SK-N-SH (cell line): ENCODE data around the gene VCPKMT. TPM values are rescaled to one million over a fixed set of nuclear protein-coding genes. Genes with fewer than 3 reads are reported as not detected.

Source experiments
- CTCF ChIA-PET: fragments of 300-600, 350-600 bp; formaldehyde crosslinking; extraction: SDS; loops from one replicate; lab custom pipeline; 2021; lab: Yijun Ruan, JAX
- POLR2A ChIA-PET: fragments of 350-600 bp; sonication (Branson Sonifier 250); formaldehyde crosslinking; extraction: SDS; loops from one replicate; lab custom pipeline; 2020; ENCODE audit warnings: antibody characterized with exemption, inconsistent platforms; lab: Yijun Ruan, JAX
- DNase-seq: peaks from one replicate; pipeline ENCODE4 v3.0.0; 2012
- H2AFZ ChIP-seq: fragments of 200-600 bp; sonication (generic); 2 replicates; pipeline ENCODE4 v1.8.1; 2016; ENCODE audit warnings: antibody characterized with exemption, mild to moderate bottlenecking, low read depth
- H3F3A ChIP-seq: fragments of 200-600 bp; sonication (generic); replicated peaks from 2 replicates; pipeline ENCODE3; 2016; ENCODE audit warnings: antibody characterized with exemption, mild to moderate bottlenecking; ENCODE audit not compliant: insufficient read depth
- H3K27ac ChIP-seq, 2 experiments: fragments of 200-500 bp in 1 of 2; fragments of 200-600 bp in 1 of 2; sonication (Bioruptor generic) in 1 of 2; sonication (generic), shearing (Covaris generic) in 1 of 2; 2 replicates each; pipeline versions ENCODE4 v1.5.1 to v1.6.1; 2014 to 2016; ENCODE audit warnings: low read depth in 2 of 2, inconsistent platforms in 1 of 2, low read length in 1 of 2, mild to moderate bottlenecking in 1 of 2, mixed read lengths in 1 of 2
- H3K27me3 ChIP-seq: fragments of 200-600 bp; sonication (generic), shearing (Covaris generic); 2 replicates; pipeline ENCODE4 v1.6.1; 2016; ENCODE audit warnings: mixed run types; ENCODE audit not compliant: insufficient read depth
- H3K36me3 ChIP-seq, 2 experiments: fragments of 200-500 bp in 1 of 2; fragments of 200-600 bp in 1 of 2; sonication (Bioruptor generic) in 1 of 2; sonication (generic) in 1 of 2; replicated peaks in 1 of 2; 2 replicates each; pipeline versions ENCODE3 to v1.5.1; 2014 to 2016; ENCODE audit warnings: low read length in 1 of 2, mild to moderate bottlenecking in 1 of 2; ENCODE audit not compliant: insufficient read depth in 2 of 2, control insufficient read depth in 1 of 2
- H3K4me1 ChIP-seq, 2 experiments: fragments of 200-500 bp in 1 of 2; fragments of 200-600 bp in 1 of 2; sonication (Bioruptor generic) in 1 of 2; sonication (generic), shearing (Covaris generic) in 1 of 2; 2 replicates each; pipeline versions ENCODE4 v1.5.1 to v1.6.1; 2014 to 2016; ENCODE audit warnings: low read depth in 1 of 2, low read length in 1 of 2, mixed run types in 1 of 2; ENCODE audit not compliant: insufficient read depth in 2 of 2, control insufficient read depth in 1 of 2
- H3K4me2 ChIP-seq: fragments of 200-600 bp; sonication (generic), shearing (Covaris generic); 2 replicates; pipeline ENCODE4 v1.6.1; 2017; ENCODE audit warnings: mixed run types
- H3K4me3 ChIP-seq, 2 experiments: fragments of 200-500 bp in 1 of 2; fragments of 200-600 bp in 1 of 2; sonication (Bioruptor generic) in 1 of 2; sonication (generic), shearing (Covaris generic) in 1 of 2; 2 replicates each; pipeline versions ENCODE4 v1.5.1 to v1.8.1; 2014 to 2016; ENCODE audit warnings: low read depth in 2 of 2, inconsistent platforms in 1 of 2, low read length in 1 of 2, mild to moderate bottlenecking in 1 of 2, mixed read lengths in 1 of 2, moderate library complexity in 1 of 2
- H3K79me2 ChIP-seq: fragments of 200-600 bp; sonication (generic); 2 replicates; pipeline ENCODE4 v1.8.1; 2017; ENCODE audit warnings: mild to moderate bottlenecking; ENCODE audit not compliant: insufficient read depth
- H3K9ac ChIP-seq: fragments of 200-600 bp; sonication (generic); 2 replicates; pipeline ENCODE4 v1.6.1; 2017; ENCODE audit warnings: mixed run types
- H3K9me2 ChIP-seq: fragments of 200-600 bp; sonication (generic); 2 replicates; pipeline ENCODE4 v1.6.1; 2017; ENCODE audit warnings: mixed run types
- H3K9me3 ChIP-seq: fragments of 200-600 bp; sonication (generic); 2 replicates; pipeline ENCODE4 v1.6.1; 2017; ENCODE audit warnings: mixed run types, mild to moderate bottlenecking, moderate library complexity
- H4K20me1 ChIP-seq: fragments of 200-600 bp; sonication (generic); 2 replicates; pipeline ENCODE4 v1.6.1; 2017; ENCODE audit warnings: mild to moderate bottlenecking, mixed run types; ENCODE audit not compliant: insufficient read depth
- CHD2 ChIP-seq: fragments of 150-350 bp; IDR thresholded peaks from 2 replicates; pipeline ENCODE4 v1.6.1; 2018; ENCODE audit warnings: low read length; ENCODE audit not compliant: partially characterized antibody
- ELF1 ChIP-seq: IDR thresholded peaks from 2 replicates; pipeline ENCODE4 v1.4.0; 2012
- EP300 ChIP-seq, 2 experiments: IDR thresholded peaks; 2 replicates each; pipeline versions ENCODE4 v1.4.0 to v1.6.1; 2012; ENCODE audit warnings: borderline replicate concordance in 1 of 2, low read depth in 1 of 2, low read length in 1 of 2
- EZH2phosphoT487 ChIP-seq: fragments of 200-600 bp; sonication (generic); IDR thresholded peaks from 2 replicates; pipeline ENCODE4 v1.6.1; 2017; ENCODE audit warnings: low read depth, mixed run types, mild to moderate bottlenecking, antibody characterized with exemption, moderate library complexity, borderline replicate concordance
- IRF3 ChIP-seq: fragments of 150-350 bp; IDR thresholded peaks from 2 replicates; pipeline ENCODE4 v1.6.1; 2016; ENCODE audit warnings: mild to moderate bottlenecking, low read depth, low read length
- NRF1 ChIP-seq: IDR thresholded peaks from 2 replicates; pipeline ENCODE4 v1.6.1; 2012; ENCODE audit warnings: low read depth, mild to moderate bottlenecking, low read length
- POLR2AphosphoS5 ChIP-seq: IDR thresholded peaks from 2 replicates; pipeline ENCODE4 v1.6.1; 2012; ENCODE audit warnings: low read depth, low read length
- RAD21 ChIP-seq: IDR thresholded peaks from 2 replicates; pipeline ENCODE4 v1.6.1; 2012; ENCODE audit warnings: mild to moderate bottlenecking, low read length
- RXRA ChIP-seq: IDR thresholded peaks from 2 replicates; pipeline ENCODE4 v1.4.0; 2012; ENCODE audit warnings: low read depth, mild to moderate bottlenecking, borderline replicate concordance
- SIN3A ChIP-seq: IDR thresholded peaks from 2 replicates; pipeline ENCODE4 v1.6.1; 2012; ENCODE audit warnings: low read depth, mild to moderate bottlenecking, low read length, moderate library complexity, borderline replicate concordance
- SMC3 ChIP-seq: IDR thresholded peaks from 2 replicates; pipeline ENCODE4 v1.6.1; 2012; ENCODE audit warnings: low read depth, low read length, improper control_type of control experiment
- TCF12 ChIP-seq: IDR thresholded peaks from 2 replicates; pipeline ENCODE4 v1.4.0; 2012
- TEAD4 ChIP-seq: IDR thresholded peaks from 2 replicates; pipeline ENCODE4 v1.4.0; 2012; ENCODE audit warnings: mild to moderate bottlenecking, borderline replicate concordance; ENCODE audit not compliant: insufficient read depth
- YY1 ChIP-seq: IDR thresholded peaks from 2 replicates; pipeline ENCODE4 v1.4.0; 2012; ENCODE audit warnings: low read depth, mild to moderate bottlenecking
- WGBS: methylation state at CpG from one replicate; pipeline ENCODE4 v1.1.6; 2017; ENCODE audit warnings: low lambda C conversion rate; 5-methylcytosine and 5-hydroxymethylcytosine counted together
- polyA plus RNA-seq, 3 experiments: library from polyadenylated mRNA; depleted of rRNA; stranded (reverse); fragments of >200 nt; gene quantifications; 2 replicates each; pipeline ENCODE4 v1.2.3, GENCODE V29; 2012

The VCPKMT gene
- polyA plus RNA-seq, 1 of the 3 experiments (the other 2 are of a cell fraction), result 7.3 TPM

GRCh38 chr14:50094056-50094755, 22.2 kb downstream of the VCPKMT start:
- Histone ChIP-seq H2AFZ (no peak overlapping the region), H3K79me2 (no peaks in the 10 kb centered on the region), H3K27ac (no peak overlapping the region), H3K4me3 (no peak overlapping the region), H3K9me3 (no peaks in the 10 kb centered on the region), H3K9me2 (no peaks in the 10 kb centered on the region), H3K9ac (no peak overlapping the region), H3K4me2 (no peak overlapping the region), H4K20me1 (no peaks in the 10 kb centered on the region), H3K27me3 (no peaks in the 10 kb centered on the region), H3F3A (peaks cover 5% of the 10 kb centered on the region), H3K4me1 (no peaks in the 10 kb centered on the region; a peak in 1 of 4 replicates), H3K36me3 (no peaks in the 10 kb centered on the region)
- 96% methylated on average over 11 of the region's 11 CpGs for WGBS
- POLR2A ChIA-PET, result no interaction called here
- no peak for TF ChIP-seq YY1
- TF ChIP-seq SIN3A, result no peak
- TF ChIP-seq ELF1, result no peak
- TF ChIP-seq EZH2phosphoT487, result no peak
- CTCF ChIA-PET, result interaction anchor here (1.0 to 1.8 kb wide), 5 partner anchors 9 to 241 kb away, joined by 3 to 6 read pairs (median 5); no protein-coding TSS in a partner anchor
- no peak for DNase-seq

- no peak overlapping the region for H3K9ac ChIP-seq
- H3K4me2 ChIP-seq, result no peak overlapping the region
- WGBS, result 96% methylated on average over 1 of the region's 2 CpGs
- H3K36me3 ChIP-seq, result no peaks in the 10 kb centered on the region
- ChIA-PET POLR2A (no interaction called here), CTCF (interaction anchor here (1.0 to 1.8 kb wide), 5 partner anchors 10 to 240 kb away, joined by 3 to 6 read pairs (median 5); no protein-coding TSS in a partner anchor)
- H3K4me3 ChIP-seq, result no peak overlapping the region
- no peaks in the 10 kb centered on the region for H3K27me3 ChIP-seq
- no peaks in the 10 kb centered on the region for H3K79me2 ChIP-seq
- DNase-seq, result no peak
- H3K9me3 ChIP-seq, result no peaks in the 10 kb centered on the region
- no peak overlapping the region for H3K27ac ChIP-seq
- no peaks in the 10 kb centered on the region for H4K20me1 ChIP-seq
- H3K9me2 ChIP-seq, result no peaks in the 10 kb centered on the region
- no peak overlapping the region for H2AFZ ChIP-seq
- peaks cover 5% of the 10 kb centered on the region for H3F3A ChIP-seq
- H3K4me1 ChIP-seq, result no peaks in the 10 kb centered on the region
- no peak for TF ChIP-seq EZH2phosphoT487
- no peak for TF ChIP-seq EP300 (IDR thresholded peaks at IDR 0.05; ENCODE audit: borderline replicate concordance in 1 of 2, low read depth in 1 of 2, low read length in 1 of 2)
- TF ChIP-seq RXRA, result no peak
- no peak for TF ChIP-seq NRF1
Measured at GRCh38 chr14:50093496-50093895, 22.9 kb downstream of the VCPKMT start.

- Histone ChIP-seq H3K9me2 (no peaks in the 10 kb centered on the region), H3K9me3 (no peaks in the 10 kb centered on the region), H3K36me3 (no peaks in the 10 kb centered on the region), H3K4me2 (no peak overlapping the region), H4K20me1 (no peaks in the 10 kb centered on the region), H2AFZ (no peak overlapping the region), H3K79me2 (no peaks in the 10 kb centered on the region), H3K9ac (no peak overlapping the region), H3K27me3 (no peaks in the 10 kb centered on the region), H3K27ac (no peak overlapping the region), H3K4me3 (no peak overlapping the region), H3K4me1 (no peaks in the 10 kb centered on the region), H3F3A (peaks cover 5% of the 10 kb centered on the region)
- ChIA-PET POLR2A (interaction anchor here (0.7 kb wide), 1 partner anchor 448 kb away, joined by 3 read pairs; no protein-coding TSS in a partner anchor), CTCF (interaction anchor here (0.9 to 1.9 kb wide), 3 partner anchors 10 to 226 kb away, joined by 3 to 7 read pairs (median 3); no protein-coding TSS in a partner anchor)
- TF ChIP-seq ELF1 (no peak), POLR2AphosphoS5 (no peak), SIN3A (no peak), CHD2 (no peak), RAD21 (no peak), TCF12 (no peak), IRF3 (no peak), TEAD4 (no peak), SMC3 (no peak)
- DNase-seq, result no peak
- WGBS, result 98% methylated on average over 6 of the region's 6 CpGs
Measured at GRCh38 chr14:50092006-50092555, 24.3 kb downstream of the VCPKMT start.
